GM23248 (cell line): ENCODE measurements around the gene VWA5B2.

Experiments
- EZH2 ChIP-seq: fragments of 200-600 bp; sonication (generic); IDR thresholded peaks from 2 replicates; pipeline ENCODE4 v1.6.1; 2018; ENCODE audit warnings: antibody characterized with exemption, mild to moderate bottlenecking; ENCODE audit not compliant: insufficient read depth, poor library complexity, severe bottlenecking
- EZH2phosphoT487 ChIP-seq: fragments of 200-600 bp; sonication (generic); IDR thresholded peaks from 2 replicates; pipeline ENCODE4 v1.6.1; 2018; ENCODE audit warnings: antibody characterized with exemption, moderate library complexity, mild to moderate bottlenecking, low read depth; ENCODE audit not compliant: insufficient read depth

DNA sequence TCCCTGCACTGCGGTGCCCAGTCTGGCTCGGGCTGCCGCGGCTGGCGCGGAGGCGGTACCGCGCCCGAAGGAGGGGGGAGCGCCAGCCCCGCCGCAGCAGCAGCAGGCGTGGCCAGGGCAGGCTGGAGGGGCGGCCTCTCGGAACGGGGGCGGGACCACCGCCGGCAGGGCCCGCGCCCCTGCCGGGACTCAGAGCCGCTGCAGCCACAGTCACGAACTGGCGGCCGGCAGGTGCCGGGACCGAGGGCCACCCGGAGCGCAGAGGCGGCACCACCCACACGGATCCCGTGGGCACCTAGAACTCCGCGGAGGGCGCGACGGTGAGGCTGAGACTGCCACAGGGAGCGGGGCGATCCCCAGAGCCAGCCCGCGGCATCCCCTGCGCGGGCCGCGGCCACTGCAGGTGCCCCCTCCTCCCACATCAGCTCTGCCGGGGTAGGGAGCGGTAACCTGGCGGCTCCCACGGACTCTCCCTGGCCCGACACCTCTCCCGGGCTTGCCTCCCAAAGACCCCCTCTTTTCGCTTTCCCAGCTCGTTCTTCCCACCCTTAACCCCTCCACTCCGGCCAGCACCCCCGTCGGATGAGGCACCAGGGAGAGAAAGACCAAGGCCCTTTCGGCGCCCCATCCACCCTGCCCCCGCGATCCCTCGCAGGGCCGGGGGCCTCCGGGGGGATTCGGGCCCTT, at the start of gene VWA5B2:
- TF ChIP-seq EZH2 = peak; percentile 95
- TF ChIP-seq EZH2phosphoT487 = peak; percentile 68; the same call in 1 of the 2 replicates
